NCI-H1930 (cell line): ENCODE data around the gene BTBD17.
"Not testable (repeated sequence)": the region's sequence is repeated elsewhere in the genome, so short reads cannot be mapped to it uniquely, and the experiment has no call there.

Experiments
- DNase-seq, 2 experiments: peaks; one replicate each; lab custom pipeline; 2025; lab: John Stamatoyannopoulos, UW

BTBD17 gene

GRCh38 chr17:74361230-74362068 lies at the start of gene BTBD17:
Gene BTBD17 (minus strand): TSS chr17:74361868. CDS start chr17:74361819, 49 bp downstream.
- peak; percentile 21 to 47 for DNase-seq

- no peak for DNase-seq
These were observed 48.4 kb upstream of the BTBD17 start for GRCh38 chr17:74410001-74410443.

GRCh38 chr17:74408815-74409214 lies 47.1 kb upstream of the BTBD17 start:
- DNase-seq = peak in 1 of 2 experiments; percentile 79

GRCh38 chr17:74408262-74408661 lies 46.6 kb upstream of the BTBD17 start:
- DNase-seq = no peak

- DNase-seq = no peak
These were observed 45.7 kb upstream of the BTBD17 start for GRCh38 chr17:74407384-74407783.

GRCh38 chr17:74405311-74405710 lies 43.6 kb upstream of the BTBD17 start:
- DNase-seq = not testable (repeated sequence)

GRCh38 chr17:74404789-74405188 lies 43.1 kb upstream of the BTBD17 start:
- no peak for DNase-seq

- no peak for DNase-seq
These were observed 42.5 kb upstream of the BTBD17 start for GRCh38 chr17:74404218-74404617.

- no peak for DNase-seq
These were observed 42.0 kb upstream of the BTBD17 start for GRCh38 chr17:74403512-74404137.

GRCh38 chr17:74402048-74402447 lies 40.4 kb upstream of the BTBD17 start:
- DNase-seq = no peak

GRCh38 chr17:74396567-74396966 lies 34.9 kb upstream of the BTBD17 start:
- DNase-seq = no peak

- no peak for DNase-seq
These were observed 33.3 kb upstream of the BTBD17 start for GRCh38 chr17:74394977-74395376.

GRCh38 chr17:74394275-74394950 lies 32.7 kb upstream of the BTBD17 start:
- DNase-seq = no peak

- DNase-seq = no peak
These were observed 31.8 kb upstream of the BTBD17 start for GRCh38 chr17:74393346-74393942.

- DNase-seq = no peak
These were observed 31.2 kb upstream of the BTBD17 start for GRCh38 chr17:74392848-74393247.

GRCh38 chr17:74391771-74392170 lies 30.1 kb upstream of the BTBD17 start:
- DNase-seq = no peak

- no peak for DNase-seq
These were observed 29.3 kb upstream of the BTBD17 start for GRCh38 chr17:74390680-74391653.

- DNase-seq = no peak
These were observed 28.4 kb upstream of the BTBD17 start for GRCh38 chr17:74389937-74390679.

GRCh38 chr17:74389084-74389753 lies 27.6 kb upstream of the BTBD17 start:
- DNase-seq = no peak
